OCI-LY1 (cell line): Measurements from ENCODE around the gene ATP4A.

ENCODE experiments used
- CTCF ChIP-seq: fragments of 200-600 bp; sonication (generic), shearing (Covaris generic); IDR thresholded peaks from 2 replicates; pipeline ENCODE4 v1.5.1; 2017; ENCODE audit warnings: mild to moderate bottlenecking, antibody characterized with exemption, low read length, moderate library complexity, mixed read lengths
- EZH2 ChIP-seq: fragments of 200-600 bp; sonication (generic), shearing (Covaris generic); IDR thresholded peaks from 2 replicates; pipeline ENCODE4 v1.8.0; 2017; ENCODE audit warnings: borderline replicate concordance, mixed run types, mild to moderate bottlenecking, antibody characterized with exemption, low read length, moderate library complexity, mixed read lengths

GRCh38 chr19:35514282-35514809, 49.1 kb downstream of the ATP4A start:
- no peak for TF ChIP-seq CTCF
- TF ChIP-seq EZH2, result no peak
